Measurements from ENCODE around the gene CRB3. TPM values are rescaled to one million over a fixed set of nuclear protein-coding genes. Genes with fewer than 3 reads are reported as not detected.

CRB3 gene
- total and polyA plus RNA-seq, 2 donors (not counting 1 experiment from before 2014, with no cell fraction given), result 0.17 TPM; not detected in 1

DNA sequence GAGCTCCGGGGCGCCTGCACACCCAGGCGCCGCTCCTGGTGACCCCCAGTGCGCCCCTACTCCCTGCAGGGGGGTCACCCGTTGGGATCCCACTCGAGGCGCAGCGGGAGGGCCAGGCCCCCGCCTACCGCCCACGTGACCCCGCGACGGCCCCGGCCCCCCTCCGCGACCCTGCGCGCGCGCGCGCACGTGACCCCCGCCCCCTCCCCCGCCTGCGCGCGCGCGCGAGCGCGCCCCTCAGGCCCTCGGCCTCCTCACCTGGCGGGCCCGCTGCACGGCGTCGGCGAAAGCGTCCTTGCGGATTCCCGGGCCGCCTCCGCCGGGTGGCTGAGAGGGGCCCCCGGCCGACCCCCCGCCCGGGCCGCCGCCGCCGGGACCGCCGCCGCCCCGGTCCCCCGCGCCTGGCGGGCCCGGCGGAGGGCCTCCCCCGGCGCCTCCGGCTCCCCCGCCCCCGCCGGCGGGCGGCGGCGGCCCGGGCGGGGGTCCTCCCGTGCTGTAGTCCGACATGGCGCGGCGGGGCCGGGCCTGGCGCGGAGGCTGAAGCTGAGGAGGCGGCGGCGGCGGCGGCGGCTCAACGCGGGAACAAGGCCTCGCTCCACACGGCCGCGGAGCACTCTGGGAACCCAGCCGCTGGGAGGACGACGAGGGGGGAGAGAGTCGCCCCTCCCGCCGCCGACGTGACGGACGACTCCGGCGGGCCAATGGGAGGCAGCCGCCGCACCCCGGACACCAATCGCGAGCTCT lies 39.7 kb upstream of the CRB3 start, which contains the start of gene KHSRP:
TSS of gene KHSRP (minus strand) at position 617 of the 744 bp plus-strand sequence. CDS start at position 507, 110 bp downstream.
- H3K9ac ChIP-seq (ENCODE audit: insufficient read depth, low read length), result peak within 1 kb of the TSS; percentile 72
- peaks cover 4% of the 10 kb centered on the region for H3K4me1 ChIP-seq (ENCODE audit: control insufficient read depth, extremely low read depth, insufficient read depth, low read length)
- no peak for DNase-seq (ENCODE audit: low read depth in 2 of 2)
- H3K27ac ChIP-seq (ENCODE audit: insufficient read depth, low read length), result peak within 1 kb of the TSS; percentile 78
- H4K20me1 ChIP-seq (ENCODE audit: control insufficient read depth, extremely low read depth, insufficient read depth, low read length), result peaks cover 6% of the 10 kb centered on the region
- H3K36me3 ChIP-seq (ENCODE audit: control insufficient read depth, insufficient read depth, low read length), result peaks cover 19% of the 10 kb centered on the region
- H2AFZ ChIP-seq (ENCODE audit: low read length), result peak within 1 kb of the TSS; percentile 0
- H3K9me3 ChIP-seq (ENCODE audit: control insufficient read depth, insufficient read depth, low read depth, low read length), result no peaks in the 10 kb centered on the region
- peaks cover 1% of the 10 kb centered on the region for H3K27me3 ChIP-seq (ENCODE audit: control insufficient read depth, insufficient read depth, low read length)
- peak within 1 kb of the TSS; percentile 79 to 95 (median 88) for H3K4me3 ChIP-seq (replicated peaks in 1 of 4; ENCODE audit: control extremely low read depth in 1 of 4, insufficient read depth in 1 of 4, low read depth in 3 of 4, low read length in 4 of 4)
- TF ChIP-seq, protein P1, sequence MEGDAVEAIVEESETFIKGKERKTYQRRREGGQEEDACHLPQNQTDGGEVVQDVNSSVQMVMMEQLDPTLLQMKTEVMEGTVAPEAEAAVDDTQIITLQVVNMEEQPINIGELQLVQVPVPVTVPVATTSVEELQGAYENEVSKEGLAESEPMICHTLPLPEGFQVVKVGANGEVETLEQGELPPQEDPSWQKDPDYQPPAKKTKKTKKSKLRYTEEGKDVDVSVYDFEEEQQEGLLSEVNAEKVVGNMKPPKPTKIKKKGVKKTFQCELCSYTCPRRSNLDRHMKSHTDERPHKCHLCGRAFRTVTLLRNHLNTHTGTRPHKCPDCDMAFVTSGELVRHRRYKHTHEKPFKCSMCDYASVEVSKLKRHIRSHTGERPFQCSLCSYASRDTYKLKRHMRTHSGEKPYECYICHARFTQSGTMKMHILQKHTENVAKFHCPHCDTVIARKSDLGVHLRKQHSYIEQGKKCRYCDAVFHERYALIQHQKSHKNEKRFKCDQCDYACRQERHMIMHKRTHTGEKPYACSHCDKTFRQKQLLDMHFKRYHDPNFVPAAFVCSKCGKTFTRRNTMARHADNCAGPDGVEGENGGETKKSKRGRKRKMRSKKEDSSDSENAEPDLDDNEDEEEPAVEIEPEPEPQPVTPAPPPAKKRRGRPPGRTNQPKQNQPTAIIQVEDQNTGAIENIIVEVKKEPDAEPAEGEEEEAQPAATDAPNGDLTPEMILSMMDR (conservative IDR thresholded peaks at IDR 0.05 in 1 of 2, IDR thresholded peaks at IDR 0.05 in 1 of 2; ENCODE audit: low read depth in 1 of 2, low read length in 2 of 2), result no peak
- no peak for TF ChIP-seq EZH2 (IDR thresholded peaks at IDR 0.05; ENCODE audit: low read length, missing control alignments)
- peaks cover 47% of the 10 kb centered on the region for H3K79me2 ChIP-seq (ENCODE audit: control insufficient read depth, insufficient read depth, low read length)
- peak within 1 kb of the TSS; percentile 82 for H3K4me2 ChIP-seq (ENCODE audit: extremely low read depth, insufficient read depth, low read length)

DNA sequence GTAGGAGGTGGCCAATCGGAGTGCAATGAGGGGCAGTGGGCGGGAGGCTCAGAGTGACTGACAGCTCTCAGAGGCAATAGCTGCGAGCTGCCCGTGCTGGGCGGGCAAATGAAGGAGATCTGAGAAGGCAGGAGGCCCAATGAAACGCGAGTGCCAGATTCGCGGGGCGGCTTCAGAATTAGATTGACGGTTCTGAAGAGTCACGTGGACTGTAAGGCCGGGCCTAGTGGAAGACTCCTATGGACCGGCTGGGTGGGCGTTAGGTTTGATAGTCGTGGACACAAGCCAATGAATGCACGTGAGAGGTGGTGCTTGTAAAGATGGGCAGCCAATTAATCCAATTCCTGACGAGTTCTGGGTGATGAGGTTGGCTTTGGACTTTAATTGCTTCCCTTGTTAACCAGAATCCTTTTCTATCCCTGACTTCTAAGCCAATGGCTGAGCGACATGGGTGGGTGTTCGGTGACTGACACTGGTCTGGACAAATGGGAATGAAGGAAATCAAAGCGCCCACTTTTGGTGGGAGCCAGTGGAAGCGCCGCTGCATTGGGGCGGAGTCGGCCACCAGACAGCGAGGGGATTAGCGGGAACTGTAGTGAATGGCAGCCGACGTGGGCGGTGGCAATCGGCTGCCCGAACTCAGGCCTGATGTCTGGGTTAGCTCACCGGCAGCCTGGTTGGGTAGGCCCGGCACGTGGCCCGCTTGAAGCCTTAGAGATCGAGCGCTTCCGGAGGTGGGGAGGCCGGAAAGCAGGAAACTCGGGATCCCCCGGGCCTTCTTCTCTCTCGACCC lies 38.9 kb upstream of the CRB3 start:
- Histone ChIP-seq H3K27me3 (ENCODE audit: control insufficient read depth, insufficient read depth, low read length) (peaks cover 3% of the 10 kb centered on the region), H3K36me3 (ENCODE audit: control insufficient read depth, insufficient read depth, low read length) (peaks cover 13% of the 10 kb centered on the region), H3K9ac (ENCODE audit: insufficient read depth, low read length) (no peak overlapping the region), H3K27ac (ENCODE audit: insufficient read depth, low read length) (peak overlapping the region; percentile 23), H3K9me3 (ENCODE audit: control insufficient read depth, insufficient read depth, low read depth, low read length) (no peaks in the 10 kb centered on the region), H3K4me3 (replicated peaks in 1 of 4; ENCODE audit: control extremely low read depth in 1 of 4, insufficient read depth in 1 of 4, low read depth in 3 of 4, low read length in 4 of 4) (peak overlapping the region in 1 of 4 experiments; percentile 20), H3K79me2 (ENCODE audit: control insufficient read depth, insufficient read depth, low read length) (peaks cover 40% of the 10 kb centered on the region), H3K4me1 (ENCODE audit: control insufficient read depth, extremely low read depth, insufficient read depth, low read length) (peaks cover 4% of the 10 kb centered on the region), H4K20me1 (ENCODE audit: control insufficient read depth, extremely low read depth, insufficient read depth, low read length) (peaks cover 6% of the 10 kb centered on the region), H3K4me2 (ENCODE audit: extremely low read depth, insufficient read depth, low read length) (no peak overlapping the region), H2AFZ (ENCODE audit: low read length) (peak overlapping the region; percentile 0)
- peak; percentile 100 for DNase-seq (ENCODE audit: low read depth in 2 of 2)
- TF ChIP-seq, protein P1 (conservative IDR thresholded peaks at IDR 0.05 in 1 of 2, IDR thresholded peaks at IDR 0.05 in 1 of 2; ENCODE audit: low read depth in 1 of 2, low read length in 2 of 2), result no peak
- TF ChIP-seq EZH2 (IDR thresholded peaks at IDR 0.05; ENCODE audit: low read length, missing control alignments), result no peak
